Raji (cell line): ENCODE data around the gene GRM1.

ENCODE experiments used
- POLR2A ChIP-seq: IDR thresholded peaks from 2 replicates; pipeline ENCODE4 v1.6.1; 2011; ENCODE audit warnings: low read depth, low read length, control low read depth; ENCODE audit not compliant: insufficient read depth

GRM1 gene

DNA sequence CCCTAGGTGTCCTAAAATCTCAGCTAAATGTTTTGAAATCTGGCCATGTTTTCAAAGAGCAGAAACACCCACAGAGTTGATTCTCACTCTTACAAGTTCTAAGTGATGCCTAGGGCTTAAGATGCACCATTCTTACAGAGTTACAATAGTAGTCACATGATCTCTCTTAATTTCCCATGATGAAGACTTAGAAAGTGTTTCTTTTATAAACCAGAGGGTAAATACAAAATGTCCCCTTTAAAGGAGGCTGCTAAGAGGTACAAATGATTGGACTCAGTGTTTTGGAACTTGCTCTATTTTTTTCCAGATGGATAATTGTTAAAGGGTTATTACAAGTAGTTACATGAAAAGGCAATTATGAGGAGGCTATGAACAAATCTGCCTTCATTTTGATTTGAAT lies 244.6 kb downstream of the GRM1 start:
- no peak for TF ChIP-seq POLR2A

DNA sequence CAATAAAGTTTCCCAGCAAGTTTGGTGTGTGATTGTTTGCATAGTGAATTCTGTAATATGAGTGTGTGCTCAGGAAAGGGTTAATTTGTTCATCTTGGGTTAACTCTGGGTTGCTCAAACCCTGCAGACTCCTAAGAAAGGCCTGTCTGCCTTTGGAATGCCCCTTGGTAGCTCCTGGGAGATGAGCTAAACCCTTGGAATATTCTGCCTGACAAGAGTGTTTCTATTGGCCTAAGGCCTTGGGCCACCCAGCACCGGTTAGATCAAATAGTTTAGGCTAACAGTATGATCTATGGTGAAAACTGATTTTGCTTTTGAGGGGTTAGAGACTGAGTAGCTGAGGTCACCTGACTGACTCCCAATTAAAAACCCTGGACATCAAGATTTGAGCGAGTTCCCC lies 248.3 kb downstream of the GRM1 start:
- TF ChIP-seq POLR2A: no peak

DNA sequence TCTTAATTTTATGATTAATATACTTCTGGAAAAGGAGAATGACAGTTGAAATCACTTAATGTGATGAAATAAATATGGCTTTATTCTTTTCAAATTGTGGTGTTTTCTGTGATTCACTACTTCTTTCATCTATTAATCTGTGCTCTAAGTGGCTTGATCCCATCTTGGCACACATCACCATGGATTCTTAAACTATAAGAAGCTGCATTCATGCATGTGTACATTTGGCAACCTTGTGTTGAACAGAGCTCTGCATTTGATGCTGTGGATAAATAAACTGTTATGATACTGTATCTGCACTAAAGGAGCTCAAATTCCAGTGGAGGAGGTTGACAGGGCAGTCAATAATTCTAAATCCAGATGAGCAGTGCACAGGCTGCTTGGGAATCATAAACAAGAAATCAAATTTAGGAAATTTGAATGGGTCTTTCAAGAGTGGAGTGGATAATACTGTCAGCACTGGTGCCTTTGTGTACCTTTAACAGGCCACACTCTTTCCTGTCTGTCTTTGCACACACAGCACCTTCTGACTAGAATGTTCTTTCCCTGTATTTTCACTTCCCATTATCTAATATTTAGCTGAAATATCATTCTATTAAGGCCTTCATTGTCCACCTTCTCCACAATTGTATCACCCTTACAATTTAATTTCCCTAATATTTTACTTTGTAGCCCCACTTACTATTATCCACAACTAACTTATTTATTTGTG lies 252.9 kb downstream of the GRM1 start:
- no peak for TF ChIP-seq POLR2A

DNA sequence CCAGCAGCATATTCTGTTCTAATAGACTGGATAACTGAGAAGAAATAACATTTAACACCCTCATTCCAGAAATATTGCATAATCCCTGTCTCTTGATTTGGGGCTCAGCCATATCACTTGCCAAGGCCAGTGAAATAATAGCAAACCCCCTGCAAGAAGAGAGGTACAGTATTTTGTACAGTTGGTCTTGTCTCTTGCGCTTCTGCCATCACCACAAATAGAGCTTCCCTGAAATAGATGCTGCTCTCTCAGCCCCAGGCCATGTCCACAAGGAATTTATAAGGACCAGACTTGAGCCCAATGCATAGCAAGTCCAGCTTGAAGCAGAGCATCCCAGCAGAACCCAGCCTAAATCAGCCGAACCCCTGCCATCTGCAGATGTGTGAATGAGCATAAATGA lies 254.0 kb downstream of the GRM1 start:
- no peak for TF ChIP-seq POLR2A

DNA sequence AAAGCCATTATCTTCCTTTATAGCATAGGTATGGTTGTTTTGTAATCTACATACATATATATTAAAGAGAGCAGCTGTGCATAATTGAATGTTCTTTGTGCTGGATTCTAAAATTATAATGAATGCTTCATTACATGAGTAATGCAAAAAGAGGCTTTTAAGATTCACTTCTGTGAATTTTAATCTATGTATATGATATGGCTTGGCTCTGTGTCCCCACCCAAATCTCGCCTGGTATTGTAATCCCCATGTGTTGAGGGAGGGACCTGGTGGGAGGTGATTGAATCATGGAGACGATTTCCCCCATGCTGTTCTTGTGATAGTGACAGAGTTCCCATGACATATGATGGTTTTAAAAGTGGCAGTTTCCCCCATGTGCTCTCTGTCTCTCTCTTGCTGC lies 255.4 kb downstream of the GRM1 start:
- no peak for TF ChIP-seq POLR2A

DNA sequence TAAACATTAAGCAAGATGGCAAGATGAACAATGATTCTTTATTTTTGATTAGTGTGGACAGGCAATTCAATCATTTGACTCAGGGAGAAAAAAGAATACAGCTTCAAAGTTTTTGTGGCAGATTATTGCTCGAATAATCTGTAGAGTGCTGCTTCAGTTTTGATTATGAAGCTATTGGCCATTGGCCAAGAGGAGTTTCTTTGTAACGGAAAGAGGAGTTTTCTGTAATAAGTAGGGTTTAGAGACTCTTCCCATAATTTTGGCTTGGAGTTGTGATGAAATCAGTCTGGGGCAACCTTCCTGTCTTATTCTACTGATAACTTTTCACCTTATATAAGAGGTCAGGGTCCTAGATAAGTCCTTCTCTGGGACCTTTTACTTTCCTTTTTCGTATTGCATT lies 258.1 kb downstream of the GRM1 start:
- TF ChIP-seq POLR2A: no peak

DNA sequence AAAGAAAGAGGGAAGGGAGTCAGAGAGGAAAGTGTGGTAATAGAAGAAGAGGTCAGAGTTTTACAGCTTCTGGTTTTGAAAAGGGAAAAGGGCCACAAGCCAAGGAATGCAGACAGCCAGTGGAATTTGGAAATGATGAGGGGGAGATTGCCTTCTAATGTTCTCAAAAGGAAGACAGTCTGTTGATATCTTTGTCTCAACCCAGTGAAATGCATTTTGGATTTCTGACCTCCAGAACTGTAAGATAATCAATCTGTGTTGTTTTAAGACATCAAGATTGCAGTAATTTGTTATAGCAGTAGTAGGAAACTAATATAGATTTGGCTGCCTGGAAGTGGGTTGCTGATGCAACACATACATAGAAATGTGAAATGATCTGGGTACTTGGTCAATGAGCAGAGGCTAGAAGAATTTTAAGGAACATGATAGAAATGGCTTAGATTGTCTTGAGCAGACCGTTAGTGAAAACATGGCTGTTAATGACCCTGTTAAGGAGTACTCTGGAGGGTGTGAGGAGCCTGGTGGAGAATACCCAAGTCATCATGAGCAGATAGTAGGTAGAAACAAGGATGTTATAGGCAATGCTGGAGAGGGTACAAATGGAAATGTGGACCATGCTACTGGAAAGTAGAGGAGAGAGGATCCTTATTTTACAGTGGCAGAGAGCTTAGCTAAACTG lies 259.0 kb downstream of the GRM1 start:
- TF ChIP-seq POLR2A: no peak

DNA sequence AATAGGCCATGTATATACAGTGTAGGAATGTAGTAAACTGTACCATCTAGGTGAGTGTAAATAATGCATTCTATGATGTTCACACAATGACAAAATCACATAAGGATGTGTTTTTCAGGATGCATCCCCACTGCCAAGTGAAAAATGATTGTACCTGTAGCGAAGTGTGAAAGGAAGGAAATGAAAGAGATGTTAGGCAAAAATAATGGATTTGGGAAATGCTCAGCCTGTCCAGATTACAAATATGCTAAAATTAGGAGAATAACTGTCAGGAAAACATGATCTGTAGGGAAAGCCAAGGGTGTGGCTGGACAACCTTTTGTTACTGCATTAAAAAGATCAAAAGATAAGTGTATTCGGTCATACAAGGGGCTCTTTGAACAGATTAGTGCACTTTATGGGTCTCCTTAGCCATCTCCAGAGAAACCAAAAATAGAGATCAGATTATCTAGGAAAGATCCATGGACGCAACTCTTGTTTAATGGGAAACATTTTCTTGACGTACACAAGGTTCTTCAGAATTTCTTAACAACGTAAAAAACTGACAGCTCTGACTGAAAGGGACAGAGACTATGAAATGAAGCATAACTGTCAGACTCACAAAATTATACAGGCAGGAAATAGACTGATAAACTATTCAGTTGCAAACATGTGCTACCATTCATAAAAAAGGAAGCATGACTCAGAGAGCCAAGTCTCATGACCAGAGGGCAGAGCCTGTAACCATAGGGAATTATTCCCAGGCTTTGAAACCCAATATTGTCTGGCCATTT lies 261.1 kb downstream of the GRM1 start:
- TF ChIP-seq POLR2A: no peak

DNA sequence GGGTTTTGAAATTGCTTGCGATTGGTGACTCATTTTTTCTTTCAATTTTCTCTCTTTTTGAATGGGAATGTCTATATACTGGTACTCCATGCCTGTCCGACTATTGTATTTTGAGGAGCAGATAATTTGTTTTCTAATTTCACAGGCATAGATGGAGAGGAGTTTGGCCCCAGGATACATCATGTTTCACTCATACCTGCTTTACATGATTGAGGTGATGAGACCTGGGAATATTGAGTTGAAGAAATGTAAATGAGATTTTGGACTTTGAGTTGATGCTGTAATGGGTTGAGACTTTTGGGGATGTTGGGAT lies 261.7 kb downstream of the GRM1 start:
- TF ChIP-seq POLR2A: no peak

DNA sequence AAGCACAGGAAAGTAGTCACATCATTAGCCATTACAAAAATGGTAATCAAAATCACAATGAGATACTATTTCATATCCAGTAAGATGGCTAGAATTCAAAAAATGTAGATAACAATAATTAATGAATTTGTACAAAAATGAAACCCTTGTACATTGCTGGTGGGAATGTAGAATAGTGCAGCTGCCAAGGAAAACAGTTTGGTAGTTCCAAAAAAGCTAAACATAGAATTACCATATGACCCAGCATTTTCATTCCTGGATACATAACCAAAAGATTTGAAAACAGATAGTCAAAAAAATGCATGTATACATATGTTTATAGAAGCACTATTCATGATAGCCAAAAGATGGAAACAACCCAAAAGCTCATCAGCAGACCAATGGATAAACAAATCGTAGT lies 263.6 kb downstream of the GRM1 start:
- no peak for TF ChIP-seq POLR2A

DNA sequence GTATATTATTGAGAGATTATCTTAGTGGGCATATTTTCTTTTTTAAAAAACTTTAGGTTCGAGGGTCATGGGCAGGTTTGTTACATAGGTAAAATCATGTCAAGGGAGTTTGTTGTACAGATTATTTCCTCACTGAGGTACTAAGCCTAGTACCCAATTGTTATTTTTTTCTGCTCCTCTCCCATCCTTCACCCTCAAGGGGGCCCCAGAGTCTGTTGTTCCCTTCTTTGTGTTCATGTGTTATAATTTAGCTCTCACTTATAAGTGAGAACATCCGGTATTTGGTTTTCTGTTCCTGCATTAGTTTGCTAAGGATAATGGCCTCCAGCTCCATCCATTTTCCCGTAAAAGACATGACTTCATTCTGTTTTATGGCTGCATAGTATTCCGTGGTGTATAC lies 266.8 kb downstream of the GRM1 start:
- no peak for TF ChIP-seq POLR2A

DNA sequence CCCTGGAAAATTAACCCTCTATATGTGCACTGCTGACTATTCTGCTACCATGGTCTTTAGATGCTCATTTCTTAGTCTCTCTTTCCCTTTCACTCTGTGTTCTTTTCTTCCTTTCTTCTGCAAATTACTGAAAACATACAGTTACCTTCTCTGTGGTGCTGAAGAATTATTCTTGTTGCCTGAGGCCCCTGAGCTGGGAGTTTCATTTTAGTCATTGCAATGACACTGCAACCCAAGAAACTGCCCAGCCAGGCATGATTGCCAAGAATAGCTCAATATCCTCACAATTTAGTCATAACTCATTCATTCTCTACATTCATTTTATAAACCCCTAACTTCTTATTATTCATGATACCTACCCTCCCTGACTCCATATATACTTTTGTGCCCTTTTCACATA lies 269.0 kb downstream of the GRM1 start:
- TF ChIP-seq POLR2A: no peak

DNA sequence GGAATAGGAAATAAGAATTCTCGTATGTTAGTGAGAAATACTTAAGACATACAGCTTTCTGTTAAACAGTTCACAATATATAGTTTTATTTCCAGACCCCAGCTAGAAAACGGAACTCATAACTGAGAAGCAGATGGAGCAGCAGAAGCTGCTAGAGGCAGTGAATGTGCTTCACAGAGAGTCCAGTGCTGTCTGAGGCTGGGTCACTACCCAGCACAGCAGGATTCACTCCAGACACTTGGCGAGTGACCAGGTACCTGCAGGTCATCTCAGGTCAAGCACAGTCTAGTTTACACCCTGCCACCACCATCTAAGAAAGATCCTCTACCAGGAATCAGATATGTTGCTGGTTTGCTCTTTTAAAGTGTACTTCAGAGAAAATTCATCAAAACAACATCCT lies 271.7 kb downstream of the GRM1 start:
- TF ChIP-seq POLR2A: no peak

DNA sequence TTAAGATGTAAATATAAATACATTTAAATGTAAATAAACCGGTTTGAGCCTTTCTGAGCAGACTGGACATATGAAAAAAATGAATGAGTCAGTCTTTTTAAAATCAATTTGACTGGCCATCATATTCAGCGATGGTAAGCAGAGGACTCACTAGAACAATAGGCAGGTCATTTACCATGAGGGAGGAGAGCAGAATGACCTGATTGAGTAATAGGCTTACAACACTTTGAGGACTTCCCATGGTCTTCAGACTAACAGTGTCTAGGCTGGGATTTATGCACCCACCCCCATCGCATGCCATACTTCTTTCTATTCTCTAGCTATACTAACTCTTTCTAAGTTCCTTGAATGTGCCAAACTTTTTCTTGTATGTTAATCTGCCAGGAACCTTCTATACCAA lies 272.9 kb downstream of the GRM1 start:
- no peak for TF ChIP-seq POLR2A

DNA sequence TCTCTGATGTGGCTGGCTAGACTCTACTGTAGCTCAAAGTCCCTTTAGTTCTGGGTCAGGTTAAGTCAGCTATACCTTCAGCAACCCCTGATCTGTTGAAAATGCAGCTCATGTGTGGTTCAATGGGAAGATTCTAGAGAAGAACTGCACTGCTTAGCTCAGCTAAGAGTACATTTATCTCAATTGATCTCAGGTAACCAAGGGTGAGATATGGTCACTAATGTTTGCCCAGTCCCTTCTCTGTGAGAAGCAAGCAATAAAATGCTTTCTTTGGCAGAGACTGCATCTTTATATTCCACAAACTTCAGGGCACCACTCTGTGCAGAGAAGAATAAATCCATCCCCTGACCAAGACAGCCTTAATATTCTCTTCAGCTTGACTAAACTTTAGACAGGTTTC lies 274.1 kb downstream of the GRM1 start:
- TF ChIP-seq POLR2A: no peak

DNA sequence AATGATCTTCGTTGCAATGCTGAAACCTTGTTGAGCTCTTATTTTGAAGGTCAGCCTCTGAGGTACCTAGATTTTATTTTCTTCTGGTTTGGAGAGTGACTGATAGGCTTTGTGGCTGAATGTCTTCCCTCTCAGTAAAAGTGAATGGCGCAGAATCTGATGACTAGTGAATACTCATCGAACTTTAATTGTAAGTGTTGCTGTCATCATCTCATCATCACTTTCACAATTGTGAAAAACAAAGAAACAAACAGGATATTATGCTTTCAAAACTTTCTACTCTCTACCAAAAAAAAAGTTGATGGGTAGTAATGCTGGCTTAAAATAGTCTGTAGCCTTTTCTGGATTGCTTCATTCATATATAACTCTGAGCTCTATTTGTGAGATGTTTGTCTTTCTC lies 275.3 kb downstream of the GRM1 start:
- no peak for TF ChIP-seq POLR2A

DNA sequence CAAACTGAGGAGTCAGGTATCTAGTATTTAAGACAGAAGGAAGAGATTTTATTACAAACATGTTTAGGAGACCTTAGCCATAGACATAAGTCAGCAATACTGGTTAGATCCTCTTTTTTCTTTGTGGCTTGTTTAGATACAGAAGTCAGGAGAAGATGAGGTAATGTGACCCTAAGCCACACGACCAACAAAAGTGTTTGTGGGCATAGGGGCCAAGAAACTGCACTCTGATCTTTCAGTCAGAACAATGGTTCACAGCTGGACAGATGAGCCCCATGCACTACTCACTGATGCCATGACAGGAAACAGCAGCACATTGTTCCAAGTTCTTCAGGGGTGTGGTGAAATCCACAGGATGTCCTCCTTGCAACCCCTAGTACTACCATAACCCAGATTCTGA lies 276.2 kb downstream of the GRM1 start:
- no peak for TF ChIP-seq POLR2A

DNA sequence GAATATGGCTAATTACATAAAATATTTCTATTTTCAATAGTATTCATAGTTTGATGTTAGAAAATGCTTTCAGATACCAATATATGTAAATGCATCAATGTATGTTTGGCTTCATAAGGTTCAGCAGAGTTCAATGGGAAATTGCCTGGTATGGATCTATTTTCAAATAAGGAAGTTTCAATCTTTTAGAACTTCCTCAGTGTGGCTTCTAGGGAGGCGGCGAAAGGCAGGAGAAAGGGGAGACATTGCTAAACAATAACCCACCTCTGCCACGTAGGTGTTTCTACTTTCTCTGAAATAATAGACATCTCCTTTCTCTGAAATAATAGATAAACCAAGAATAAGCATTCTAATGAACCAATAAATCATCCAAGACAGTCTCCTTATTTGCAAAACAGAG lies 277.1 kb downstream of the GRM1 start:
- no peak for TF ChIP-seq POLR2A
